GM12891 (cell line): ENCODE results near the gene TGIF2.

ENCODE experiments used
- PAX5 ChIP-seq: IDR thresholded peaks from 2 replicates; pipeline ENCODE4 v1.6.1; 2011; ENCODE audit warnings: low read length, moderate library complexity, mild to moderate bottlenecking; ENCODE audit not compliant: insufficient read depth, severe bottlenecking
- POLR2A ChIP-seq: IDR thresholded peaks from 2 replicates; pipeline ENCODE4 v1.6.1; 2011; ENCODE audit warnings: low read depth, low read length, control low read depth
- POLR2AphosphoS5 ChIP-seq: IDR thresholded peaks from 2 replicates; pipeline ENCODE4 v1.6.1; 2011; ENCODE audit warnings: low read depth, low read length, control low read depth
- POU2F2 ChIP-seq: IDR thresholded peaks from 2 replicates; pipeline ENCODE4 v1.6.1; 2011; ENCODE audit warnings: low read depth, mild to moderate bottlenecking, control low read depth, low read length, moderate library complexity
- SPI1 ChIP-seq: IDR thresholded peaks from 2 replicates; pipeline ENCODE4 v1.6.1; 2011; ENCODE audit warnings: low read depth, low read length, control low read depth
- TAF1 ChIP-seq: IDR thresholded peaks from 2 replicates; pipeline ENCODE4 v1.6.1; 2011; ENCODE audit warnings: low read depth, low read length, control low read depth

DNA sequence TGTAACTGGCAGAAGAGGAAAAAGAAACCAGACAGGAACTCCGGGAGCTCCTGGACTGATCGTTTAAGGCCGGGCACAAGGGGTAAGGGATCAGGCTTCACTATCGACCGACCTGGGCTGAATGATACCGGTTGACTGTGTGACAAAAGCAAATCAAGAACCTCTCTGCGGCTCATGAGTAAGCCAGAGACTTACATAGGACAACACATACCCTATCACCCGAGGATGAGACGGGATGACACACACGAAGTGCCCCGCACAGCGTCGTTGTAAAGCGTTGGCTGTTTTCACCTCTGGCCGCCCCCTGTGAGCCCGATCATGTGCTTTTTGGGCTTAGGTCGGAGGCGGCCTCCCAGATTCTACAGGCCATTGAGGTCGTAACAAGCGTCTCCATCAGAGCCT, 695 bp upstream of the TGIF2 start:
- TF ChIP-seq POLR2AphosphoS5 (no peak), POLR2A (no peak), SPI1 (no peak), TAF1 (no peak), POU2F2 (no peak), PAX5 (no peak)
